Measurements from ENCODE around the gene SERPINA5.

Gene SERPINA5

DNA sequence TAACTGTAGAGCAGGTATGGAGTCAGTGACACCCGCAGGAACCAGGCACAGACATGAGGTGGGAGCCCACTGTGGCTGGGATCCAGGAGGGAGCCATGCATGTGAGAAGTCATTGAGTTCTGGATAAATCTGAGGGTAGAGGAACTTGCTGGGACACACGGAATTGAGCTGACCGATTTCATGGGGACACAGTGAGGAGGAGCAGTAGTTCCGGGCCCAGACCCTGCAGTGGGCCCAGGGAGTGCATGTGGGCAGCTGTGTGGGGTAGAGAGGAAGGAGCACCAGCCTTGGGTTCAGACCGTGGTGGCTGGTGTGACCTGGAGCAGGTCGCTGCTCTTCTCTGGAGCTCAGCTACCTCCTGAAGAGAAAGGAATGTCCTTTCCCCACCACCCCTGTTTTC lies 39.4 kb downstream of the SERPINA5 start:
- ChIA-PET POLR2A (no interaction called here), CTCF (no interaction called here)
- H3K4me3 ChIP-seq (ENCODE audit: low read depth, low read length), result no peak overlapping the region
- TF ChIP-seq, protein P1, sequence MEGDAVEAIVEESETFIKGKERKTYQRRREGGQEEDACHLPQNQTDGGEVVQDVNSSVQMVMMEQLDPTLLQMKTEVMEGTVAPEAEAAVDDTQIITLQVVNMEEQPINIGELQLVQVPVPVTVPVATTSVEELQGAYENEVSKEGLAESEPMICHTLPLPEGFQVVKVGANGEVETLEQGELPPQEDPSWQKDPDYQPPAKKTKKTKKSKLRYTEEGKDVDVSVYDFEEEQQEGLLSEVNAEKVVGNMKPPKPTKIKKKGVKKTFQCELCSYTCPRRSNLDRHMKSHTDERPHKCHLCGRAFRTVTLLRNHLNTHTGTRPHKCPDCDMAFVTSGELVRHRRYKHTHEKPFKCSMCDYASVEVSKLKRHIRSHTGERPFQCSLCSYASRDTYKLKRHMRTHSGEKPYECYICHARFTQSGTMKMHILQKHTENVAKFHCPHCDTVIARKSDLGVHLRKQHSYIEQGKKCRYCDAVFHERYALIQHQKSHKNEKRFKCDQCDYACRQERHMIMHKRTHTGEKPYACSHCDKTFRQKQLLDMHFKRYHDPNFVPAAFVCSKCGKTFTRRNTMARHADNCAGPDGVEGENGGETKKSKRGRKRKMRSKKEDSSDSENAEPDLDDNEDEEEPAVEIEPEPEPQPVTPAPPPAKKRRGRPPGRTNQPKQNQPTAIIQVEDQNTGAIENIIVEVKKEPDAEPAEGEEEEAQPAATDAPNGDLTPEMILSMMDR (IDR thresholded peaks at IDR 0.05; ENCODE audit: insufficient read depth, low read length, missing control alignments), result no peak
- DNase-seq (ENCODE audit: low read depth, low spot score), result no peak

DNA sequence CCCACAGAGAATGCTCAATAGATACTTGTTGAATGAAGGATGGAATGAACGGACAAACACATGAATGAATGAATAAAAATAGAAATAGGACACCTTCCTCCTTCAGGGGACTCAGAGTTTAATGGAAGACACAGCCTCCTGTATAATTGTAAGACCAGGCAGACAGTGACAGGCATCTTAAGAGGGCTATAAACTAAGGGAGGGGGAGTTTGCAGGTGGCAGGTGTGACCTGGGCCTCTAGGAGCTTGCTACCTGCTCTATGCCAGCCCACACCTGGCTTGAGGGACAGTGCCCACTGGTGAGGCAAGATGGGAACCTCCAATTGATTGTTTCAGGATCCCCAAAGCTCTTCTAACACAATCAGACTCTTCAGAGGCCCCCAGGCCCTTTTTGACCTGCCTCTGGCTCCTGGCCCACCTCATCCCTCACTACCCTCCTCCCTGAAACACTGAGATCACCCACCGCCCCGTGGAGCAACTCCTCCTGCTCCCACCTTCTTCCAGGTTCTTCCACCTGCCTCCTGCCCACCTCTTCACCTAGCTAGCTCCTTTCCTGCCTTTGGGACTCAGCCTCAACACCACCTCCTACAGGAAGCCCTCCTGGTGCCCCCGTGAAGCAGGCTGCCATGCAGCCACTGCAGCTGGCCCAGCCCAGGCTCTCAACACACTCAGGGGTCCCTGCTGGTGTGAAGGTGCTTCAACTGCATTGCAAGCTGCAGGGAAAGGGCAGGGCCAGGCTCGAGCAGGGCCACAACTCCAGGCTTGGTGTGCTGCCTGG lies 40.3 kb downstream of the SERPINA5 start:
- TF ChIP-seq, protein P1 (IDR thresholded peaks at IDR 0.05; ENCODE audit: insufficient read depth, low read length, missing control alignments), result no peak
- no peak for DNase-seq (ENCODE audit: low read depth, low spot score)
- CTCF ChIA-PET, result interaction anchor here (0.8 kb wide), 1 partner anchor 14 kb away, joined by 3 read pairs; no protein-coding TSS in a partner anchor
- no peak overlapping the region for H3K4me3 ChIP-seq (ENCODE audit: low read depth, low read length)
- POLR2A ChIA-PET, result no interaction called here

DNA sequence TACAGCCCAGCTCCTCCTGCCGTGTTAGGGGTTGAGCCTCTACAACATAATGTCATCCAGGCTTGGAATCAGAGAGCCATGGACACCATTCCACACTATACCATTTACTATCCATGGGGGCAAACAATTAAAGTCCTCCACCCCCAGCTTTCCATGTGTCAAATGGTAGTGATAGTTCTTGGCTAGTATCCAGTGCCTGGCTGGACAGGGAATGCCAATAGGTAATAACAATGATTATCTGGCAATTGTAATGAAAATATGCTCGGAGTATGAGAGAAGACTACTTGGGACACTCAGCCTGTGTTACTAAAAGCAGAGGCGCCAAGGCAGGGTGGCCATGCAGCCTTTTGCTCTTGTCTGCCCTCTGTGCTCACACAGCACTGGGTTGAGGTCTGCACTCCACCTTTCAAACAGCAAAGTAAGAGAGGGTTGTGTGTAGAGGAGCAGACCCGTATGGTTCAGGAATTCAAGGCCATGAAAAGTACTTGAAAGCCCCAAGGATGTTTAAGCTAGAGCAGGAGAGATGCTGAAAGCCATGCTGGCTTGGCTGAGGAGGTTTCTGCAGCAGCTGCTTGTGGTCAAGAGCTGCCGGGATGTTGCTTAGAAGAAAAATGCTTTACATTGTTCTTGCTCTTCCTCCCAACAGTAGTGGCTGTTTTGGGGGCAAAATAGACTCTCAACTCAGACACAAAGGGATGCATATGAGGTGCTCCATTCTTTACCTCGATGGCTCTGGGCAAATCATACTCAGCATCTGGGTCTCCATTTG lies 41.6 kb downstream of the SERPINA5 start:
- no peak for DNase-seq (ENCODE audit: low read depth, low spot score)
- TF ChIP-seq, protein P1 (IDR thresholded peaks at IDR 0.05; ENCODE audit: insufficient read depth, low read length, missing control alignments), result no peak
- POLR2A ChIA-PET, result interaction anchor here (0.6 kb wide), 1 partner anchor 22 kb away, joined by 5 read pairs; no protein-coding TSS in a partner anchor
- H3K4me3 ChIP-seq (ENCODE audit: low read depth, low read length), result no peak overlapping the region
- CTCF ChIA-PET, result interaction anchor here (0.8 to 1.1 kb wide), 3 partner anchors 12 to 199 kb away, joined by 3 to 4 read pairs (median 3); no protein-coding TSS in a partner anchor

DNA sequence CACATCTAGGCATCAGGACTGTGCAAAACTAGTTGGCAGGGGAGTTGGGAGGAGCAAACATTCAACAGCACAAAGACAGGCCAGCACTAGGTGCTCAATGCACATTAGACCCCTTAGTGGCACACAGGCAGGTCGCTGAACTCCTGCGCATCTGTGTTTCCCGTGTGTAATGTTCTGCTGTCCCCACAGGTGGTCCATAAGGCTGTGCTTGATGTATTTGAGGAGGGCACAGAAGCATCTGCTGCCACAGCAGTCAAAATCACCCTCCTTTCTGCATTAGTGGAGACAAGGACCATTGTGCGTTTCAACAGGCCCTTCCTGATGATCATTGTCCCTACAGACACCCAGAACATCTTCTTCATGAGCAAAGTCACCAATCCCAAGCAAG lies 42.2 kb downstream of the SERPINA5 start:
- ChIA-PET CTCF (interaction anchor here (0.8 to 1.1 kb wide), 3 partner anchors 11 to 200 kb away, joined by 3 to 4 read pairs (median 3); no protein-coding TSS in a partner anchor), POLR2A (no interaction called here)
- no peak for DNase-seq (ENCODE audit: low read depth, low spot score)
- TF ChIP-seq, protein P1 (IDR thresholded peaks at IDR 0.05; ENCODE audit: insufficient read depth, low read length, missing control alignments), result no peak
- no peak overlapping the region for H3K4me3 ChIP-seq (ENCODE audit: low read depth, low read length)

DNA sequence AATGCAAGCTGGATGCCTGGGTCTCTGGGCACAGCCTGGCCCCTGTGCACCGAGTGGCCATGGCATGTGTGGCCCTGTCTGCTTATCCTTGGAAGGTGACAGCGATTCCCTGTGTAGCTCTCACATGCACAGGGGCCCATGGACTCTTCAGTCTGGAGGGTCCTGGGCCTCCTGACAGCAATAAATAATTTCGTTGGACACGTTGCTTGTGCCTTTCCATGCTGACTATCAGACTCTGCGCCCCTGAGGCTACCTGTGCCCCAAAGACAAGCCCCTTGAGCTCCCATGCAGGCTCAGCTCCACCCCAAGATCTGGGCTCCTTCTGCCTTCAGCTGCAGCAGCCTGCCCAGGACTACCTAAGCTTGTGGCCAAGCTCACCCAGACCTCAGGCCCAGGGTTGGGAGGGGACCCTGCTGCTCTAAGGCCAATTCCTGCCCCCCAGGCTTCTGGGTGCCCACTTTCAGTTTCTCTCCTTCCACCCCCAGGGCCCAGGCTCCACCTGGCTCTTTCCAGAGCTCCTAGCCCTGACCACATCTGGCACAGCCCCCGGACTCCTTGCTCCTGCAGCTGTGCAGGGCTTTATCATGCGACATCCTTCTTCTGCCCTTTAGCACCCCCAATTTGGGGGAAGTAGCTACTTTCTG lies 42.8 kb downstream of the SERPINA5 start:
- CTCF ChIA-PET, result interaction anchor here (0.8 to 1.1 kb wide), 3 partner anchors 11 to 200 kb away, joined by 3 to 4 read pairs (median 3); no protein-coding TSS in a partner anchor
- H3K4me3 ChIP-seq (ENCODE audit: low read depth, low read length), result no peak overlapping the region
- POLR2A ChIA-PET, result no interaction called here
- DNase-seq (ENCODE audit: low read depth, low spot score), result no peak
- TF ChIP-seq, protein P1 (IDR thresholded peaks at IDR 0.05; ENCODE audit: insufficient read depth, low read length, missing control alignments), result no peak

All from AG04449 (cell line).